Measurements from ENCODE around the gene TCEA2.

GRCh38 chr20:64044484-64045247 lies 18.3 kb upstream of the TCEA2 start:
- no peak for TF ChIP-seq CTCF (conservative IDR thresholded peaks at IDR 0.05 in 1 of 2, IDR thresholded peaks at IDR 0.05 in 1 of 2; ENCODE audit: low read depth in 1 of 2, low read length in 2 of 2)
- no peak for TF ChIP-seq EZH2 (IDR thresholded peaks at IDR 0.05; ENCODE audit: low read length, missing control alignments)

All from fibroblast of lung (primary cell).